Esophagus squamous epithelium (tissue), 4 donors: ENCODE data around the gene OR10H3.

ENCODE experiments used
- POLR2A ChIP-seq, 4 donors: fragments of 450-650 bp; IDR thresholded peaks; one replicate each; pipeline ENCODE4 v1.6.1; 2017; ENCODE audit warnings: antibody characterized with exemption in 4 of 4, mild to moderate bottlenecking in 4 of 4, moderate library complexity in 3 of 4
- TF ChIP-seq, protein P1 (sequence below), 6 experiments: fragments of 450-650 bp in 4 of 6; fragments of 200-600 bp in 2 of 6; sonication (generic) in 2 of 6; IDR thresholded peaks; one replicate each; pipeline ENCODE4 v1.5.1; 2016 to 2019; ENCODE audit warnings: antibody characterized with exemption in 6 of 6, mild to moderate bottlenecking in 4 of 6, moderate library complexity in 4 of 6

DNA sequence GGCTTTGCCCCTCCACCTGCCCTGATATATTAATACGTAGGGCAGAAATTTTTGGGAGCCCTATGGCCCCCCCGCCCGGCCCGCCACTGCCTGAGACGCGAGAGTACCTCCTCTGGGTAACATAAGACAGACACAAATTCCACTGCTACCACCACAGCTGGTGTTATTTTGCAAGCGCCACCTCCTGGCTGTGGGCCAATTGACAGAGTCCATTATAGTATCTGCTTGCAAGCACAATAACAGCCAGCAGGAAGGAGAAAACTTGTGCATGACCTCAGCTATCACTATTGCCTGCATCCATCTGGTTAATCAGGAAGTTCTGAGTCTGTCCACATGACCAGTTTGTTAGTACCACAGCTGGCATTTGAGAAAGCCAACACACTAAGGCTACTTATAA is 35.3 kb upstream of the OR10H3 start:
- no peak for TF ChIP-seq POLR2A (IDR thresholded peaks at IDR 0.05)
- TF ChIP-seq, protein P1, sequence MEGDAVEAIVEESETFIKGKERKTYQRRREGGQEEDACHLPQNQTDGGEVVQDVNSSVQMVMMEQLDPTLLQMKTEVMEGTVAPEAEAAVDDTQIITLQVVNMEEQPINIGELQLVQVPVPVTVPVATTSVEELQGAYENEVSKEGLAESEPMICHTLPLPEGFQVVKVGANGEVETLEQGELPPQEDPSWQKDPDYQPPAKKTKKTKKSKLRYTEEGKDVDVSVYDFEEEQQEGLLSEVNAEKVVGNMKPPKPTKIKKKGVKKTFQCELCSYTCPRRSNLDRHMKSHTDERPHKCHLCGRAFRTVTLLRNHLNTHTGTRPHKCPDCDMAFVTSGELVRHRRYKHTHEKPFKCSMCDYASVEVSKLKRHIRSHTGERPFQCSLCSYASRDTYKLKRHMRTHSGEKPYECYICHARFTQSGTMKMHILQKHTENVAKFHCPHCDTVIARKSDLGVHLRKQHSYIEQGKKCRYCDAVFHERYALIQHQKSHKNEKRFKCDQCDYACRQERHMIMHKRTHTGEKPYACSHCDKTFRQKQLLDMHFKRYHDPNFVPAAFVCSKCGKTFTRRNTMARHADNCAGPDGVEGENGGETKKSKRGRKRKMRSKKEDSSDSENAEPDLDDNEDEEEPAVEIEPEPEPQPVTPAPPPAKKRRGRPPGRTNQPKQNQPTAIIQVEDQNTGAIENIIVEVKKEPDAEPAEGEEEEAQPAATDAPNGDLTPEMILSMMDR (IDR thresholded peaks at IDR 0.05): peak in 1 of 6 experiments; percentile 20
